K562 (cell line): Measurements from ENCODE around the gene UBTD1. TPM values are rescaled to one million over a fixed set of nuclear protein-coding genes. Genes with fewer than 3 reads are reported as not detected.

Experiments
- CHD7 ChIP-seq: fragments of 200-600 bp; sonication (generic); IDR thresholded peaks from one replicate; pipeline ENCODE4 v1.6.1; 2012; ENCODE audit warnings: mild to moderate bottlenecking, low read depth, low read length, inconsistent platforms
- E2F6 ChIP-seq, 2 experiments: IDR thresholded peaks; 2 replicates each; pipeline ENCODE4 v1.6.1; 2011; ENCODE audit warnings: borderline replicate concordance in 1 of 2, control low read depth in 1 of 2, low read depth in 1 of 2, low read length in 1 of 2, mild to moderate bottlenecking in 1 of 2, mixed read lengths in 1 of 2, moderate library complexity in 1 of 2; ENCODE audit not compliant: insufficient read depth in 1 of 2, insufficient read length in 1 of 2, poor library complexity in 1 of 2, severe bottlenecking in 1 of 2; ENCODE audit errors: extremely low read depth in 1 of 2
- KAT8 ChIP-seq: fragments of 450-650 bp; IDR thresholded peaks from 2 replicates; pipeline ENCODE4 v1.6.1; 2016; ENCODE audit warnings: low read depth, mild to moderate bottlenecking
- MECOM ChIP-seq: fragments of 250-450 bp; sonication (Bioruptor Pico); IDR thresholded peaks from 2 replicates; pipeline ENCODE4 v1.8.0; 2022; ENCODE audit warnings: inconsistent platforms
- MEF2A ChIP-seq: IDR thresholded peaks from 2 replicates; pipeline ENCODE4 v1.6.1; 2011; ENCODE audit warnings: low read depth, mild to moderate bottlenecking, low read length, moderate library complexity; ENCODE audit not compliant: control insufficient read depth
- RFX7 ChIP-seq: fragments of 250-450 bp; sonication (Bioruptor Pico); IDR thresholded peaks from 2 replicates; pipeline ENCODE4 v1.5.1; 2021; ENCODE audit warnings: mild to moderate bottlenecking
- TAF1 ChIP-seq: IDR thresholded peaks from 2 replicates; pipeline ENCODE4 v1.6.1; 2011; ENCODE audit warnings: mild to moderate bottlenecking, low read length, moderate library complexity; ENCODE audit not compliant: insufficient read depth, control insufficient read depth, severe bottlenecking; ENCODE audit errors: extremely low read depth
- polyA plus RNA-seq, 8 experiments: library from polyadenylated mRNA; depleted of rRNA in 4 of 8; stranded (reverse) in 5 of 8; unstranded in 3 of 8; fragments of >200 nt; fragmentation: Nextera tagmentation in 2 of 8; fragmentation: Illumina TruSeq in 1 of 8; extraction: Ambion mirVana in 2 of 8; extraction: Trizol in 1 of 8; gene quantifications; 2 replicates each; pipeline versions ENCODE4 v1.2.1 to v1.2.3, GENCODE V29; 2011 to 2014; ENCODE audit warnings: inconsistent platforms in 1 of 8, missing spikeins in 1 of 8
- total RNA-seq, 7 experiments: library from RNA; depleted of rRNA in 6 of 7; stranded (reverse); fragments of >200 nt in 6 of 7; fragmentation: Illumina TruSeq in 2 of 7; extraction: Trizol in 2 of 7; gene quantifications; 2 replicates each; pipeline versions ENCODE4 v1.2.1 to v1.2.3, GENCODE V29; 2011 to 2021; ENCODE audit warnings: low replicate concordance in 1 of 7
- TF ChIP-seq, protein P1 (sequence below): fragments of 200-800 bp; sonication (Bioruptor generic); IDR thresholded peaks from 2 replicates; pipeline ENCODE4 v1.6.1; 2017; ENCODE audit warnings: missing genetic modification characterization, missing compliant biosample characterization

UBTD1 gene
- total and polyA plus RNA-seq, 9 of the 15 experiments (the other 6 are each of a cell fraction or from before 2014, with no cell fraction given): 0.08 to 1.6 (median 0.81) TPM; not detected in 1

DNA sequence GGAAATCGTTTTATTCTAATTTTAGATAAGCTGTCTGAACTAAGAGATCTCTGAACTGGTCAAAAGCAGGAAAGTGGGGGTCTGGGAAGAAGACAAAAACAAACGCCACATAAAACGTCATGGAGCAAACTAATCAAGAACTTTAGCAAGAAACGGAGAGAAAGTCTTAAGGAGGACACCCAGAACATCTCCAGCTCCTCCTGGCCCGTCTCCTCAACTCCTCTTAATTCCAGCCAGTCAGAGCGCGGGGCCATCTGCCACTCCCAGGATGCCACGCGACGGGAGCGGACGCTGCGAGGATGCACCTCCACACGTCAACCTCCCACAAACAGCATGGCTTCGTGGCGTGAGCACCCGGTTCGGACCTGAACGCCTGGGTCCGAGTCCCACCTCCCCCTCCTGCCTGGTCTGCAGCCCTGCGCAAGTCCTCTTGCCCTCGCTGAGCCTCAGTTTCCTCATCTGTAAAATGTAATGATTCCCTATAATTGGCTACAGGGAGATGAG lies 1.1 kb upstream of the UBTD1 start (continued):
- peak; percentile 44 for TF ChIP-seq TAF1
- TF ChIP-seq RFX7 (CRISPR knock-in tag): no peak
- TF ChIP-seq, protein P1, sequence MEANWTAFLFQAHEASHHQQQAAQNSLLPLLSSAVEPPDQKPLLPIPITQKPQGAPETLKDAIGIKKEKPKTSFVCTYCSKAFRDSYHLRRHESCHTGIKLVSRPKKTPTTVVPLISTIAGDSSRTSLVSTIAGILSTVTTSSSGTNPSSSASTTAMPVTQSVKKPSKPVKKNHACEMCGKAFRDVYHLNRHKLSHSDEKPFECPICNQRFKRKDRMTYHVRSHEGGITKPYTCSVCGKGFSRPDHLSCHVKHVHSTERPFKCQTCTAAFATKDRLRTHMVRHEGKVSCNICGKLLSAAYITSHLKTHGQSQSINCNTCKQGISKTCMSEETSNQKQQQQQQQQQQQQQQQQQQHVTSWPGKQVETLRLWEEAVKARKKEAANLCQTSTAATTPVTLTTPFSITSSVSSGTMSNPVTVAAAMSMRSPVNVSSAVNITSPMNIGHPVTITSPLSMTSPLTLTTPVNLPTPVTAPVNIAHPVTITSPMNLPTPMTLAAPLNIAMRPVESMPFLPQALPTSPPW: no peak
- peak in 1 of 2 experiments; percentile 60 for TF ChIP-seq E2F6 (IDR thresholded peaks at IDR 0.05; ENCODE audit: borderline replicate concordance in 1 of 2, extremely low read depth in 1 of 2, insufficient read depth in 1 of 2, insufficient read length in 1 of 2, low read depth in 1 of 2, low read length in 1 of 2, poor library complexity in 1 of 2, severe bottlenecking in 1 of 2)
- TF ChIP-seq MECOM (CRISPR knock-in tag): no peak
- TF ChIP-seq MEF2A: no peak
- TF ChIP-seq CHD7: no peak
- TF ChIP-seq KAT8: no peak
- TF ChIP-seq, all 486 proteins: peak for 37
